SK-N-MC (cell line): ENCODE measurements around the gene ACADSB.

Experiments
- EZH2 ChIP-seq: fragments of 200-600 bp; sonication (generic); IDR thresholded peaks from one replicate; pipeline ENCODE4 v1.6.1; 2017; ENCODE audit warnings: antibody characterized with exemption
- POLR2AphosphoS5 ChIP-seq: IDR thresholded peaks from 2 replicates; pipeline ENCODE4 v1.6.1; 2012; ENCODE audit warnings: mild to moderate bottlenecking, low read depth, low read length, borderline replicate concordance

GRCh38 chr10:123039632-123039930, 30.8 kb downstream of the ACADSB start:
- TF ChIP-seq EZH2 (no peak), POLR2AphosphoS5 (no peak)
